Right lung (tissue), 5 donors: ENCODE results near the gene SPATA20. TPM values are rescaled to one million over a fixed set of nuclear protein-coding genes. Genes with fewer than 3 reads are reported as not detected.

Experiments used
- DNase-seq, 2 donors: peaks; one replicate each; pipeline ENCODE4 v3.0.0-alpha.2; 2013
- polyA plus RNA-seq, 5 donors: library from polyadenylated mRNA; unstranded; fragments of 120-200 nt; gene quantifications; one replicate each; pipeline versions ENCODE4 v1.2.1 to v1.2.3, GENCODE V29; 2013; ENCODE audit warnings: inconsistent platforms in 1 of 5, low replicate concordance in 1 of 5; ENCODE audit not compliant: insufficient read length in 5 of 5, insufficient read depth in 1 of 5

SPATA20 gene
- polyA plus RNA-seq, 5 donors, result 38.0 to 51.3 (median 41.6) TPM

DNA sequence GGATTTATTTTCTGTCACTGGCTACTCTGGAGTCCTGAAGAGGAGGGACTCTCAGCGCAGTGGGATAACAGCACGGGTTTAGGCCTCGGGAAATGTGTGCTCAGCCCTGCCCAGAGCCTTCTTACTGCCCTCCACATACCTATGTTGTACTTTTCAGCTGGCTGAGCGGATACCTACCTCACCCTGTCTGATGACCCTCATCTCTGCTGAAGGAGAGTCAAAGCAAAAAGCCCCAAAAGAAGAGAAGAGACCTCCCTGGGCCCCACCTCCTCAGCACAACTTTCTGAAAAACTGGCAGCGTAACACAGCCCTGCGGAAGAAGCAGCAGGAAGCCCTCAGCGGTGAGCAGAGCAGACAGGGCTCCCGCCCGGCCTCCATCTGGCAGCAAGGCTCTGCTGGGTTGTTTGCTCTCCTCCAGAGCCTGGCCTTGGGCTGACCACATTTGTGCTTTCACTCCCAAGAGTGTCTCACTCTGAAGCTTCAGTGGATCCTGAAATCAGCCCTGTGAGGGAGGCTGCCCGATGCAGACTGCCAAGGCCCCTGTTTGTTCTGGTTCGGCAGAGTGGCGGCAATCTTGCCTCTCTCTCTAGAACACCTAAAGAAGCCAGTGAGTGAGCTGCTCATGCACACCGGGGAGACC is 28.5 kb upstream of the SPATA20 start:
- DNase-seq, result no peak

DNA sequence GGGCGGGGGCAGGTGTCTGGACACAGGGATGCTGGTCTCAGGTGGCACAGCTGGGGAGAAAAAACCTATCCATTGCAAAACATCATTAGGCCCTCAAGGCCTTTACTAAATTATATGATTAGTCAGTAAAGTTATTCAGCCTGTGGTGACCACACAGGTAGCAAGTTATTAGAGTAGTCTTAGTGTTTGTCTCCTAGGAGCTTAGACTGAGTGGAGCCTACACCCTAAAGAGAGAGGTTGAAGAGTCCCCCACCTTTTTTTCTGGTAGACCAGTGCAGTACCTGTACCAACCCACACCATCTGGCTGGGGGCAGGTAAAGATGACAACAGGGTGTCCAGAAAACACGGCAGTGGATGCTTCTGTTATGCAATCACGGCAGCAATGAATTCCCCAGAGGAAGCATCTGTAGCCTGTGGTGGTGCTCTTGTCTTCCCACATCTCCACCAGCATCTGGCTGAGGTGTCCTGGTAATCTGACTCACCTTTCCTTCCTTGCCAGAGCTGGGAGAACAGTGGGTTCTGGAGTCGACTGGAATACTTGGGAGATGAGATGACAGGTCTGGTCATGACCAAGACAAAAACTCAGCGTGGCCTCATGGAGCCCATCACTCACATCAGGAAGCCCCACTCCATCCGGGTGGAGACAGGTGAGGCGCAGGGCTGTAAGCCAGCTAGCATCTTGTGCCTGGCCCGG is 27.7 kb upstream of the SPATA20 start:
- no peak for DNase-seq

DNA sequence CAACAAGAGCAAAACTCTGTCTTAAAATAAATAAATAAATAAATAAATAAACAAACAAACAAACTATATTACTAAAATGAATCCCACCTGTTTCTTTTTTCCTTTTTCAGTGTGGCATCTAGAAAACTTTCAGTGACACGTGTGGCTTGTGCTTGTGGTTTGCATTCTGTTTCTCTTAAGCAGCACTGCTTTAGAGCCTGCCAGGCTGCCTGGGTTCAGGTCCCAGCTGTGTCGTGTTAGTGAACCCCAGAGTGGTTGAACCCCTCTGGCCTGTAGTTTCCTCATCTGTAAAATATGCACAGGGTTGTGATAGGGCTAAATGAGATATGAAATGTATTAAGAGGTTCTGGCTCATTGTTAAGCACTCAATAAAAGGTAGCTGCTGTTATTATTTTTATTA is 26.5 kb upstream of the SPATA20 start:
- DNase-seq, result no peak

DNA sequence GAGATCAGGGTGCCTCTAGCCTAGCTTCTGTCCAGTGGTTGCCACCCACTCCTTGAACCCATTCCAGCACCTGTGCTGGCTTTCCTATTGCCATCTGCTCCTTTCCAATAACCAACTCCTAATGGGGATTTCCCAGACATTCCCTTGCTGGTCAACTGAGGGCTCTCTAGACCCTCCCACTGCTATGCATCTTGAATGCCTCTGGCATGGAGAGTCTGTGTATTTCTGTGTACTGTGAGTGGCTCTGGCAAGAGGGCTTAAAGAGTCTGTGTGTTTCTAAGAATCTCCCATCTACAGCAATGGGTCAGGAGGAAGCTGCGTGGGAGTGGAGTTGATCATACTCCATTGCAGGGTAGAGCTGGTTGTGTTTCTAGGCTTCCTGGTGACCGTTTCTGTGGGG is 25.5 kb upstream of the SPATA20 start:
- no peak for DNase-seq

DNA sequence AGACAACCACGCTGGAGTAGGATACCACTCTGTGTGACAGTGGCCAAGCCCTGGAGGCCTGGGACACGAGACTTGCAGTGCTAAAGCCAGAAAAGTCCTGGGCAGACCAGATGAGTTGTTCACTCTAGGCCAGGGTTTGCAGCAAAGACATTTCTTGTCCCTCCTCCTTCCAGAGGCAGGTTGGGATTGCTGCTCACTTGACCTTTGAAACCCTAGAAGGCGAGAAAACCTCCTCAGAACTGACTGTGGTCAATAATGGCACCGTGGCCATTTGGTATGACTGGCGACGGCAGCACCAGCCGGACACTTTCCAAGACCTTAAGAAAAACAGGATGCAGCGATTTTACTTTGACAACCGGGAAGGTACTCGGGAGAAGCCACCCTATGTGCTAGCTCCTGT is 24.2 kb upstream of the SPATA20 start:
- no peak for DNase-seq

DNA sequence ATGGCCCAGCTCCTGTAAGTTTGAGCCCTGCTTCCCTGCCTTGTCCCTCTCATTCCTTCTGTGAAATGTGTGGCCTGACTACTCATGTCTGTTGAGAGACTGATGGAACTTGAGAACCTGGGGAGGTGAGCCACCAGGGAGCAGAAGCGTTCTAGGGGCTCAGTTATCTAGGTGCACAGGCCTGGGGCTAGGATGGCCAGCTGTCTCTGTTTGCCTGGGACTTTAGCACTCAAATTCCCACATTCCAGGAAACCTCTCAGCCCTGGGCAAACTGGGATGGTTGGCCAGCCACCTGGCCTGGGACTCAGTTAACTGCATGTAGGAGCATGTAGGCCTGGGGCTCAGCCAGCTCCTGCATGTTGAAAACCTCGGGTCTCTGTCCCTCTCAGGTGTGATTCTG is 23.8 kb upstream of the SPATA20 start:
- DNase-seq, result no peak

DNA sequence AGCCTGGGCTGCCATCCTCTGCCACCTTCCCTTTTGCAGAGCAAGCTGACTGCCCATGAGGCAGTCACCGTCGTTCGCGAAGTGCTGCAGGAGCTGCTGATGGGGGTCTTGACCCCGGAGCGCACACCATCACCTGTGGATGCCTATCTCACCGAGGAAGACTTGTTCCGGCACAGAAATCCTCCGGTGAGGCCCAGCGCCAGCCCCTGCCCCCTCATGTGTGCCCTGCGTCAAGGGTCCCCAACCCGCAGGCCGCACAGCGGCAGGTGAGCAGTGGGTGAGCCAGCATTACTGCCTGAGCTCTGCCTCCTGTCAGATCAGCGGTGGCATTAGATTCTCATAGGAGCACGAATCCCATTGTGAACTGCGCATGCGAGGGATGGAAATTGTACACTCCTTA is 22.1 kb upstream of the SPATA20 start:
- no peak for DNase-seq

DNA sequence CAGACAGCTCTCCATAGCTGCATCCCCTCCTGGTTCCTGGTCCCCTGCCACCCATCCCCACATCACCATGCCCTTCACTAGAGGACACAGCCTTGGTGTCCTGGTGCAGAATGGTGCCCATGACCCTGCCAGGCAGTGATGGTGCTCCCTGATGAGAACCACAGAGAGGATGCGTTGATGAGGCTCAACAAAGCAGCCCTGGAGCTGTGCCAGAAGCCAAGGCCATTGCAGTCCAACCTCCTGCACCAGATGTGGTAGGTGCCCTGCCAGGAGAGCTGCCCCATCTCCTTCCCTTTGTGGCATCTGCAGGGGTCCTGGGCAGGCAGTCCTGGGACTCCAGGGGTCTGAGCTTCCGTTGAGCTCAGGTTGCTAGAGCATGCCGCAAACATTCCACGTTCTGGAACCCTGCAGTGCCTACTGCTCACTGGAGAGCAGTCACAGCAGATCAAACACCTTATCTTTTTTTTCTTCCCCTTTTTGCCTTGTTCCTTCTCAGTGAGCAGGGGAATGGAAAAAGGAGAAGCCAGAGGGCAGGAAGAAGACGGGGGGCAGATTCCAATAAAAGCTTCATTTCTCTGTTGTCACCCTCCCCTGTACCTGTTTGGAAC is 19.7 kb upstream of the SPATA20 start:
- DNase-seq, result no peak

DNA sequence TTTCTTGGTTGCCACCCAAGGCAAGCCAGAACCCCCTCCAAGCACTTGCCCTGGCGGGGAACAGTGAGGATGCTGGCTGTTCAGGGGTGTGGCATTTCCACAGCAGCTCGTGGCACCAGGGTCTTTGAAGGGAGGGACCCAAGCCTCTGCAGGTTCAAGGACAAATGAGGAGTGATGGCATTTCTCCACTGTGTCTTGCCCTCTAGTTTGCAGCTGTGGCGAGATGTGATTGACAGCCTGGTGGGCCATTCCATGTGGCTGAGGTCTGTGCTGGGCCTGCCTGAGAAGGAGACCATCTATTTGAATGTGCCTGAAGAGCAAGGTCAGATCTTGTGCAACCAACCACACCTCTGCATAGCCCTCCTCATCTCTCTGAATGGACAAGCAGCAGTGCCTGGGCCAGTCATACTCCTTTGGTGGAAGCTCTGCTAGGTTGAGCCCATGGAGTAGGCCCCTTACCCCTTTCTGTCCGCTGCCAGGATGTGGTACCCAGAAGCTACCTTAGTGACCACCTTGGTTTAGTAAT is 19.0 kb upstream of the SPATA20 start:
- no peak for DNase-seq

DNA sequence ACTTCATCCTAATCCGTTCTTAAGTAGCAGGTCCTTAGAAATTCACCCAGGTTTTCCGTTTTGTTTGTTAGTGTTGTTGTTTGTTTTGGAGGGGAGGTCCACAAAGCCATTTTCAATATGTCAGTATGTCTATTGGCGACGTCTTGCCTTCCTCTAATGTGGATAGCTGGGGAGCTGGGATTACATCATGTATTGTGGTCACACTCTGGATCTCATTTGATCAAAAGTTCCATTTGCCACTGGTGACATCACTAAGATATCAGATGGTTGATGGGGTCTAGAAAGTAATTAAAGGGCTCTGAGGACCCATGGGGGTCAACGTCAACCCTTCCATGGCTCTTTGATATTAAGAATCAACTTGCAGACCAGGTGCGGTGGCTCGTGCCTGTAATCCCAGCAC is 17.1 kb upstream of the SPATA20 start:
- DNase-seq, result no peak

DNA sequence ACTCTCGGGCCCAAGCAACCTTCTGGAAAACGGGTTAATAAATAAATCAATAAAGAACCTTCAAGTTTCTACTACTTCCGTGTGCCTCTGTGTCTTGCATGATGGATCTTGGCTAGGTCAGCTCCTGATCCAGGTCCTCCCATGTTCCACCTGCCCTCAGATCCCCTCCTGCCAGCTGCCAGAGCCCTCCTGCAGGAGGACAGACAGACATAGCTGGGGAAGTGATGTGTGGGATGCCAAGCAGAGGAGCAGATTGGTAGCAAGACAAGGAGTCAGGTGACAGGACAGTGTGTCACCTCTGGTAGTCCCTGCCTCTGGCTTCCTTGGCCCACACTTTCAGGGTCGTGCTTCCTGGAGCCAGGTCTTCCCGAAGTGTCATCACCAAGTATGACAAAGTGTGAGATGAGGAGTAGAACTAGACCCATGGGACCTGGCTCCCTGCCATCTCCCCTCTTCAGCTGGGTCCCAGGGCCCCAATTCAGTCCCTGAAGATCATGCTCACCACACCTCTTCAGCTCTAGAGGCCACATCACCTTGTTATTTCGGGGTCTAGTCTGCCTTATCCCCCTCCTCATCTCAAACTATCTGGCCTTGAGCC is 15.4 kb upstream of the SPATA20 start:
- no peak for DNase-seq

DNA sequence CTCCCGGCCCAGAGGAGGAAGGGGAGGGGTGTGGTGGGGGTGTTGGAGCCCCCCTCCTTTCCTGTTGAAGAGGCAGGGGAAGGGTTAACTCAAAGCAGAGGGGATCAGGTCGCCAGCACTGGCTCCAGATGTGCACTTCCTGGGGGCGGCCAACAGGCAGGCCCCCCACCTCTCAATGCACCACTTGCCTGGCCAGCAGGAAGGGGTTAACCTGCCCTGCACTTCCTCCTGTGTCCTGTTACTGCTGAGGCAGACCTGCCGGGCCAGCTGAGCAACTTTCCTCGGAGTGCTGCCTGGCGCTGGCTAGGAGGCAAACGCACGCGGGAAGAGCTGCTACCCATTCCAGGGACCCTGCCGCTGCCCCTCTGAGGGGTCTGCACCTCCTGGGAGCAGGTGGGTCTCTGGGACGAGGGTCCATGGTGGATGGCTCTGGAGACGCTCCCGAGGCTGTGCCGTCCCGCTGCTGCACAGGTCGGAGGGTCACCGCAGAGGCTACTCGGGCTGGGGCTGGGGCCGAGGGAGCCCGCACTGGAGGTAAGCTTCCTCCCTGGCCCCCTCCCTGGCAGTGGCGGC is 14.4 kb upstream of the SPATA20 start, which contains the start of gene EPN3:
EPN3 (plus strand) TSS at position 284 of the 573 bp plus-strand sequence. CDS start 3,822 bp downstream, outside the sequence.
- no peak for DNase-seq

DNA sequence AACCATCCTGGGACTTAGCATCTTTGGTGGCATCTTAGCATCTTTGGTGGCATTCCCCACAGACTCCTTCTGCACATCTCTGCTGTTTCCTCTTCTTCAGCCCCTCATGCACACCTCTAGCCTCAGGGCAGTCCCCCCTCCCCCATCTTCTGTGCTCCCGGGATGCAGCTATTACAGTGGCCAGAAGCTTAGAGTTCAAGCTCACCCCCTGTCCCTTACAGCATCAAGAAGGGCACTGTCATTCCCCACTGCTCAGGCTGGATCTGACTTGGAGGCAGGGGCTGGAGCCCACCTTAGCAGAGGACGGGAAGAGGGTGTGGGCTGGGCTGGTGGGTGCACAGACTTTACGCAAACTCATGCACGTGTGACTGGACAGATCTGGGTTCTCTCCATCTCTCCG is 13.8 kb upstream of the SPATA20 start:
- no peak for DNase-seq

DNA sequence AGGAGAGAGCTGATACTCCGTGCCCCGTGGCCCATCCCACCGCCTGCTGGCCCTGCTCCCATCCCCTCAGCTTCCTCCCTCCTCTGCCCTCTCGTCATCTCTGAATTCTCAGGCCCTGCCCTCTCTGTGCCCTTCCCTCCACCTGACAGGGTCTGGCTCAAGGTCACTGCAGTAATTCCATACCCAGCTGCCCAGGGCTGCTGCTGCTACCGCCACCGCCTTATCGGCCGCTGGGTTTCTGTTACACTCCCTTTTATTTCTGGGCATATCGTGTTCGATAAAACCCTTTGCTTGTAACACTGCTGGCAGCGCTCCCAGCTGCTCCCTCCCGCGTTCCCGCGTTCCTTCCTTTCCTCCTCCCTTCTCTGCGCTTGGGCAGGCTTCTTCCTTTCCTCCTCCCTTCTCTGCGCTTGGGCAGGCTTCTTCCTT is 13.2 kb upstream of the SPATA20 start:
- peak in 1 of 2 donors; percentile 52 for DNase-seq

DNA sequence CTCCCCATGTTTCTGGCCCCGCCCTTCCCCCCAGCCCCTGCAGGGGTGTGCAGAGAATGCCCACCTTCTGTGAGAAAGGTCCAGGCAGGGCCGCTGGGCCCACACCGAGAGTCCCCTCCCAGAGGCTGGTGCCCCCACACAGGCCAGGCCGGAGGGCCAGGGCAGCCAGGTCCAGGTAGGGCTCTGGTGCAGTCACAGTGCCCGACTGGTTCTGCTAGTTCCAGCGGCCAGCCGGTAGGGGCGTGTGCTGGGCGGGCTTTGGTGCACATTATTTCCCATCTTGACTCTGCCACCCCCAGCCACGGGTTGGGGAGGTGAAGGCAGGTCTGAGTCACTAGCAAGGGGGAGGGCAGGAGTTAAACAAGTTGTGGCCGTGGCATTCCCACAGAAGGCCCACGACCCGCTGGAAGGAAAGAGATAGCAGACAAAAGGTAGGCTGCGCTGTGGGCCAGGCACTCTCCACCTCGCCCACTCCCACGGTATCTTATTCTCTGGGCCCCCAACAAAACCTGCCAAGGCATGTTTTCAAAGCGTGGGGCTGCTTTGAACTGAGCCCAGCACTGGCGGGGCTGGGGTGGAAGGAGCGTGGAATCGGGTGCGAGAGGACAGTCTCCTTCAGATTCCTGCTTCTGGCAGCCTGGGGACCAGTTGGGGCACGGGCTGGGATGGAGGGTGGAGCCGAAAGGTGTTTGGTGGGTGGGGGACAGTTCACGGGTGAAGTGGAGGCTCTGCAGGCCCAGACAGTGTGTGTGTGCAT is 12.6 kb upstream of the SPATA20 start:
- DNase-seq, result no peak

DNA sequence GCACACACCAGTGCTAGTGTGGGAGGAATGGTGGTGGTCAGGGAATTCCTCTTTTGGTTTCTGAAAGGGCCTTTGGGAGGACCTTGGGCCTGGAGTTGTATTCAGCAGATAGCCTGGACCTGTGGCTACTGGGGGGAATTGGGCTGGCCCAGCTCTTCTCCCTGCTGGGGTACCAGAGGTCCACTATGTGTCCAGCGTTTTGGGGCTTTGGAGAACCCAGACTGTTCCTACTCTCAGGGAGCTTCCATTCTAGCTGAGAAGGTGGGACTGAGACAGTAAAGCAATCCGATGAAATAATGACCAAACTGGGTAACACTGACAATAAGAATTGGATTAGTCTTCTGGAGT is 12.0 kb upstream of the SPATA20 start:
- DNase-seq, result no peak

DNA sequence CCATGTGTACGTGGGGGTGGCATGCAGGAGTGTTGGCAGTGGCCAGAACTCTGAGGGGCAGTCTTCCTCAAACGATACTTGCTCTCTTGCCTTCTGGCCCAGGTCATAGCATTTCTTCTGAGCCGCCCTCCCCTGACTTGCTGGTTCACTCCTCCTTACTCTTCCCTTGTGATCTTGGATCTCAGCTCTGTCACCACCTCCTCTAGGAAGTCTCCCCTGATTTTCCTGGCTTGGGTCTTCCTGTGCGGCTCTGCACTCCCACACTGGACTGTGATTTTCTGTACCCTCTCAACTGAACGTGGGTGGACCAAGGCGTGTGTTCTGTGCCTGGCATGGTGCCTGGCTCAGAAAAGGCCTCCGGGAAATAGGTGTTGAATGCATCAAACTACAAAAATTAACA is 11.6 kb upstream of the SPATA20 start:
- DNase-seq, result no peak

DNA sequence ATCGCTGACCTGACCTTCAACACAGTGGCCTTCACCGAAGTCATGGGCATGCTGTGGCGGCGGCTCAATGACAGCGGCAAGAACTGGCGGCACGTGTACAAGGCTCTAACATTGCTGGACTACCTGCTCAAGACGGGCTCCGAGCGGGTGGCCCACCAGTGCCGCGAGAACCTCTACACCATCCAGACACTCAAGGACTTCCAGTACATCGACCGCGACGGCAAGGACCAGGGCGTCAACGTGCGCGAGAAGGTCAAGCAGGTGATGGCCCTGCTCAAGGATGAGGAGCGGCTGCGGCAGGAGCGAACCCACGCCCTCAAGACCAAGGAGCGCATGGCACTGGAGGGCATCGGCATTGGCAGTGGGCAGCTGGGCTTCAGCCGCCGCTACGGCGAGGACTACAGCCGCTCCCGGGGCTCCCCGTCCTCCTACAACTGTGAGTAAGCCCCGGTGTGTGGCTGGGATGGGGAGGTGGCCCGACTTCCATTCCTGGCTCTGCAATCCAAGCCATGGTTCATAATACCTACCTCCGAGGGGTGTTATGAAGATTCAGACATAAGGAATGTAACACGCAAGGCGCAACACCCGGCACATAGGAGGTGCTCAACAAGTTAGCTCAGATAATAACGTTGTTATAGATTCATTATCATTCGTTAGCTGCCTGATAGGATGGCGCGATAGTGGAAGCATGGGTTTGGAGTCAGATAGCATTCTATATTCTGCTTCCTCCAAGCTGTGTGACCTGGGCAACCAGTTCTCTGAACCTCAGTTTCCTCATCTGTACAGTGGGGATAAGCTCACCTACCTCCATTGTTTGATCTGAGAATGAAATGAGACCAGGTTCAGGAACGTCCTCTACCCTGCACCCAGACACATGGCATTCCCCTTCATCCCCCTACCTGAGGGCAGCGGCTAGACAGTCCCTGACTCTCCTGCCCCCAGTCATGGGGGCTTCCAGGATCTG is 10.0 kb upstream of the SPATA20 start:
- no peak for DNase-seq

DNA sequence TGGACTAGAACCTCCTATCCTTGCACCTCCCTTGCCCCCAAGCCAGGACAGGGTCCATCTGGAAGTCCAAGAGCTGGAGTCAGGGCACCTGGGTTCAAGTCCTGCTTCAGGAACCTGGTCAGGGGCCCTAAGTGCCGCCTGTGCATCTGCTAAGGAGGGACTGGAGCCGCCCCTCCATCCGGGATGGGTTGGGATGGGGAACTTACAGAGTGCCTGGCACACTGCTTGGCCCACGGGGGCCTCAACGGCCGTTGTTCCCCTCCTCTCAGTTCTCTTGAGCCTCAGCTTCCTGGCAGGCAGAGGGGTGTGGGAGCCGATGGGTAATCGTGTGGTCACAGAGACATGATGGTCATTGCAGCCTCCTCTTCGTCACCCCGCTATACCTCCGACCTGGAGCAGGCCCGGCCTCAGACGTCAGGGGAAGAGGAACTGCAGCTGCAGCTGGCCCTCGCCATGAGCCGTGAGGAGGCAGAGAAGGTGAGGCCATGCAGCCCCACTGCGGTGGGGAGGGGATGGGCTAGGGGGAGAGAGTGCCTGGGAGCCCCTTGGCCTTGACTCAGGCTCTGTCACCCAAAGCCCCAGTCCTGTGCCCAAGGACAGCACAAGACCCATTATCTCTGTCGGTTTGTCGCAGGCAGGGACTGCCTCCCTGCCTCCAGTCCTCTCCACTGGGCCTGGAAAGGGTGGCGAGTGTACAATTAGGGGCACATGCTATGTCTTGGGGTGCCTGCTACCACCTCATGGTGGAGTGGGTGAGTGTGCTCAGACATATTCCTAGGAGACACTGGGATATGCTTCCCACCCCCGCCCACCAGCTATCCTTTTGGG is 9.0 kb upstream of the SPATA20 start:
- no peak for DNase-seq
